OCI-LY1 (cell line): ENCODE results near the gene ST6GALNAC5.

Experiments used
- H2AFZ ChIP-seq: fragments of 200-600 bp; sonication (generic), shearing (Covaris generic); 2 replicates; pipeline ENCODE4 v1.6.0; 2014; ENCODE audit warnings: antibody characterized with exemption, mild to moderate bottlenecking, low read length
- H3F3A ChIP-seq: fragments of 200-600 bp; sonication (generic), shearing (Covaris generic); 2 replicates; pipeline ENCODE4 v1.6.0; 2014; ENCODE audit warnings: mild to moderate bottlenecking, antibody characterized with exemption, low read length, moderate library complexity; ENCODE audit not compliant: insufficient read depth
- H3K27ac ChIP-seq: fragments of 200-600 bp; sonication (generic); 2 replicates; pipeline ENCODE4 v1.5.1; 2014; ENCODE audit warnings: low read length, mixed run types, mild to moderate bottlenecking, low read depth; ENCODE audit not compliant: poor library complexity, severe bottlenecking
- H3K27me3 ChIP-seq: fragments of 200-600 bp; sonication (generic); 2 replicates; pipeline ENCODE4 v1.6.0; 2014; ENCODE audit warnings: antibody characterized with exemption, mild to moderate bottlenecking, low read length, moderate library complexity; ENCODE audit not compliant: insufficient read depth
- H3K36me3 ChIP-seq: fragments of 200-600 bp; sonication (generic); 2 replicates; pipeline ENCODE4 v1.6.1; 2014; ENCODE audit warnings: mild to moderate bottlenecking, antibody characterized with exemption, low read length, moderate library complexity, mixed read lengths; ENCODE audit not compliant: insufficient read depth
- H3K4me1 ChIP-seq: fragments of 200-600 bp; sonication (generic); 2 replicates; pipeline ENCODE4 v1.5.1; 2014; ENCODE audit warnings: mild to moderate bottlenecking, low read length, moderate library complexity; ENCODE audit not compliant: insufficient read depth, severe bottlenecking
- H3K4me2 ChIP-seq: fragments of 200-600 bp; sonication (generic), shearing (Covaris generic); 2 replicates; pipeline ENCODE4 v1.6.1; 2014; ENCODE audit warnings: low read length
- H3K4me3 ChIP-seq: fragments of 200-600 bp; sonication (generic); 2 replicates; pipeline ENCODE4 v1.5.1; 2014; ENCODE audit warnings: low read length, low read depth, mild to moderate bottlenecking, mixed read lengths; ENCODE audit not compliant: poor library complexity, severe bottlenecking
- H3K79me2 ChIP-seq: fragments of 200-600 bp; shearing (Covaris generic); 2 replicates; pipeline ENCODE4 v1.6.1; 2016; ENCODE audit warnings: mixed run types, low read length, mixed read lengths; ENCODE audit not compliant: insufficient read depth
- H3K9ac ChIP-seq: fragments of 200-600 bp; sonication (generic), shearing (Covaris generic); 2 replicates; pipeline ENCODE4 v1.6.1; 2014; ENCODE audit warnings: mild to moderate bottlenecking, low read length, mixed read lengths
- H3K9me2 ChIP-seq: fragments of 200-600 bp; sonication (generic), shearing (Covaris generic); 2 replicates; pipeline ENCODE4 v1.6.1; 2014; ENCODE audit warnings: low read depth, mild to moderate bottlenecking, low read length, mixed read lengths
- H3K9me3 ChIP-seq: fragments of 200-600 bp; shearing (Covaris generic); 2 replicates; pipeline ENCODE4 v1.6.1; 2014; ENCODE audit warnings: low read length, mixed read lengths
- H4K20me1 ChIP-seq: fragments of 200-600 bp; sonication (generic), shearing (Covaris generic); 2 replicates; pipeline ENCODE4 v1.6.0; 2016; ENCODE audit warnings: mild to moderate bottlenecking, low read length; ENCODE audit not compliant: insufficient read depth
- CTCF ChIP-seq: fragments of 200-600 bp; sonication (generic), shearing (Covaris generic); IDR thresholded peaks from 2 replicates; pipeline ENCODE4 v1.5.1; 2017; ENCODE audit warnings: mild to moderate bottlenecking, antibody characterized with exemption, low read length, moderate library complexity, mixed read lengths
- EZH2 ChIP-seq: fragments of 200-600 bp; sonication (generic), shearing (Covaris generic); IDR thresholded peaks from 2 replicates; pipeline ENCODE4 v1.8.0; 2017; ENCODE audit warnings: borderline replicate concordance, mixed run types, mild to moderate bottlenecking, antibody characterized with exemption, low read length, moderate library complexity, mixed read lengths

The ST6GALNAC5 gene

DNA sequence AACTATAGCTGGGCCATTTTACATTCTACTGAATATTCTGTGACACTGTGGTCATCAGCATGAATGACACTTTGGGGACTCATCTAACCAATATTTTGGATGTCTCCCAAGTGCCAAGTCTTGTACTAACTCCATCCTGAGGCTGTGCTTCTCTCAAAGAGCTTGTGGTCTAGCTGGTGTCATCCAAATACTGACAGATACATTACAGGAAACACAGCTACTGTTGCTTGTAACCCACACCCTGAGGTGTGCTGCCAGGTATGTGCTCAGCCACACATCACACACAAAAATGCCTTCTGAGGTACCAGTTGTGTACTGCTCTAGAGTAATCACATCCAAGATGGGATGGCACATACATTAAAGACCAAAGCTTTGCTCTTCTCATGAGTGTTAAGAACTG, 81.6 kb downstream of the ST6GALNAC5 start:
- Histone ChIP-seq H2AFZ (no peak overlapping the region), H3K36me3 (no peaks in the 10 kb centered on the region), H3K79me2 (no peaks in the 10 kb centered on the region), H3K27ac (no peak overlapping the region), H3K4me1 (no peaks in the 10 kb centered on the region), H3K9ac (no peak overlapping the region), H3F3A (no peaks in the 10 kb centered on the region), H3K9me2 (no peaks in the 10 kb centered on the region), H3K9me3 (no peaks in the 10 kb centered on the region), H3K4me2 (no peak overlapping the region), H3K27me3 (no peaks in the 10 kb centered on the region), H3K4me3 (no peak overlapping the region), H4K20me1 (no peaks in the 10 kb centered on the region)
- no peak for TF ChIP-seq EZH2
- TF ChIP-seq CTCF: no peak

GRCh38 chr1:76949503-76949902, 82.2 kb downstream of the ST6GALNAC5 start:
- no peak overlapping the region for H3K27ac ChIP-seq
- H3K36me3 ChIP-seq: no peaks in the 10 kb centered on the region
- no peak overlapping the region for H2AFZ ChIP-seq

GRCh38 chr1:76950306-76950705, 83.0 kb downstream of the ST6GALNAC5 start:
- no peak overlapping the region for H3K4me3 ChIP-seq
- no peaks in the 10 kb centered on the region for H3K79me2 ChIP-seq
- TF ChIP-seq EZH2 (no peak), CTCF (no peak)
- no peaks in the 10 kb centered on the region for H3K9me3 ChIP-seq
- no peak overlapping the region for H3K27ac ChIP-seq
- H3K9me2 ChIP-seq: no peaks in the 10 kb centered on the region
- no peak overlapping the region for H2AFZ ChIP-seq
- H3K9ac ChIP-seq: no peak overlapping the region
- no peak overlapping the region for H3K4me2 ChIP-seq
- no peaks in the 10 kb centered on the region for H3K36me3 ChIP-seq
- no peaks in the 10 kb centered on the region for H3F3A ChIP-seq
- no peaks in the 10 kb centered on the region for H3K27me3 ChIP-seq
- H4K20me1 ChIP-seq: no peaks in the 10 kb centered on the region
- no peaks in the 10 kb centered on the region for H3K4me1 ChIP-seq

More at GRCh38 chr1:76949503-76949902, 82.2 kb downstream of the ST6GALNAC5 start:
- TF ChIP-seq EZH2 (no peak), CTCF (no peak)
- H3K9ac ChIP-seq: no peak overlapping the region
- no peak overlapping the region for H3K4me2 ChIP-seq
- no peaks in the 10 kb centered on the region for H3K9me2 ChIP-seq
- H3K4me1 ChIP-seq: no peaks in the 10 kb centered on the region
- H3K9me3 ChIP-seq: no peaks in the 10 kb centered on the region
- H3K4me3 ChIP-seq: no peak overlapping the region
- no peaks in the 10 kb centered on the region for H3F3A ChIP-seq
- H4K20me1 ChIP-seq: no peaks in the 10 kb centered on the region
- no peaks in the 10 kb centered on the region for H3K79me2 ChIP-seq
- no peaks in the 10 kb centered on the region for H3K27me3 ChIP-seq
